Measurements from ENCODE around the gene ARIH2. TPM values are rescaled to one million over a fixed set of nuclear protein-coding genes. Genes with fewer than 3 reads are reported as not detected.

Gene ARIH2
- total and polyA plus RNA-seq, 2 of the 8 experiments (the other 6 are each of a cell fraction or from before 2014, with no cell fraction given) = 72.9 to 136 TPM

DNA sequence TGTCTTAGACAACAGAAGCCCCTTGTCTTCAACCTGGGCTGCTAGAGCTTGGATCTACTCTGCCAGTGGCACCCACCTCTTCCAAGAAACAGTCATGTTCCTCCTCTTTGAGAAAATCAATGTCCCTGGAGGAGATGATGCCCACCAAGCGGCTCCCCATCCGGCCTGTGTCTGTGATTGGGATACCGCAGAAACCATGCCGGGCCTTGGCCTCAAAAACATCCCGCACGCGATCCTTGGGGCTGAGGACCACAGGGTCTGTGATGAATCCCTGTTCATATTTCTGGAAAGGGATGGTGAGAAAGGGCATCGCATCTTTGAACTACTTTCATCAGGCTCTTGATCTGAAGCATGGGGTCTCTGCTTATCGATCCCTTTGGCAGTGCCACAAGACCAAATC, 109.0 kb downstream of the ARIH2 start:
- Histone ChIP-seq H2BK12ac (ENCODE audit: low read depth, low read length) (no peak overlapping the region), H2BK120ac (replicated peaks; ENCODE audit: low read depth, low read length) (no peak overlapping the region), H3K23me2 (ENCODE audit: low read depth, low read length) (peaks cover 10% of the 10 kb centered on the region), H3K56ac (replicated peaks; ENCODE audit: insufficient read length, low read depth, low read length) (no peak overlapping the region), H3K4ac (replicated peaks; ENCODE audit: insufficient read length, low read depth, low read length) (no peak overlapping the region), H4K5ac (ENCODE audit: insufficient read length, low read depth, low read length) (no peak overlapping the region), H2BK20ac (ENCODE audit: low read length) (no peak overlapping the region), H3K9ac (replicated peaks in 1 of 4; ENCODE audit: extremely low read depth in 1 of 4, low read depth in 3 of 4, low read length in 3 of 4) (no peak overlapping the region), H3K36me3 (ENCODE audit: control insufficient read depth in 2 of 4, insufficient read depth in 4 of 4, low read length in 3 of 4) (peaks cover 48 to 69% (median 60%) of the 10 kb centered on the region in 4 experiments), H3K9me3 (ENCODE audit: insufficient read depth in 2 of 2, low read depth in 1 of 2, low read length in 1 of 2) (no peaks in the 10 kb centered on the region), H3K14ac (ENCODE audit: insufficient read length) (no peak overlapping the region), H3K18ac (ENCODE audit: extremely low read depth, low read length) (no peak overlapping the region), H3K4me3 (ENCODE audit: extremely low read depth in 1 of 4, insufficient read depth in 2 of 4, low read depth in 3 of 4, low read length in 4 of 4) (peak overlapping the region in 1 of 4 experiments; percentile 76; a peak in 2 of 8 replicates), H4K8ac (ENCODE audit: extremely low read depth, insufficient read depth, low read length) (no peak overlapping the region), H3K4me1 (replicated peaks in 1 of 4; ENCODE audit: control insufficient read depth in 3 of 4, insufficient read depth in 4 of 4, low read length in 3 of 4) (peaks cover 0 to 14% (median 9%) of the 10 kb centered on the region in 4 experiments; a peak in 6 of 7 replicates), H3K27ac (ENCODE audit: low read depth, low read length) (no peak overlapping the region), H4K20me1 (replicated peaks in 1 of 2; ENCODE audit: control insufficient read depth in 1 of 2, insufficient read depth in 2 of 2, low read length in 2 of 2) (peaks cover 10 to 22% of the 10 kb centered on the region in 2 experiments), H2AK5ac (ENCODE audit: low read depth, low read length) (no peak overlapping the region), H2AFZ (ENCODE audit: low read length) (no peak overlapping the region), H3K79me2 (ENCODE audit: control insufficient read depth in 1 of 2, insufficient read depth in 2 of 2, low read length in 2 of 2) (peaks cover 4 to 22% of the 10 kb centered on the region in 2 experiments; a peak in 3 of 4 replicates), H2BK5ac (ENCODE audit: low read depth, low read length) (no peak overlapping the region), H3K79me1 (ENCODE audit: low read depth, low read length) (peaks cover 6% of the 10 kb centered on the region), H3K23ac (ENCODE audit: insufficient read length) (no peak overlapping the region), H3K4me2 (ENCODE audit: insufficient read depth in 1 of 2, low read depth in 2 of 2, low read length in 2 of 2) (peak overlapping the region in 1 of 2 experiments; percentile 88; a peak in 1 of 4 replicates), H3K27me3 (replicated peaks in 1 of 4; ENCODE audit: control insufficient read depth in 3 of 4, extremely low read depth in 1 of 4, insufficient read depth in 3 of 4, low read length in 3 of 4) (no peaks in the 10 kb centered on the region; a peak in 1 of 7 replicates), H4K91ac (replicated peaks; ENCODE audit: insufficient read length, low read length) (no peak overlapping the region), H2BK15ac (ENCODE audit: low read length) (no peak overlapping the region)
- peak in 1 of 2 experiments; percentile 49; a peak in 1 of 3 replicates for TF ChIP-seq POLR2A (IDR thresholded peaks at IDR 0.05; ENCODE audit: control extremely low read depth in 1 of 2, low read depth in 2 of 2, low read length in 2 of 2)
- TF ChIP-seq SUZ12 (IDR thresholded peaks at IDR 0.05; ENCODE audit: low read length) = no peak
- 95% methylated on average over 9 of the region's 9 CpGs; no CpG with 5 or more reads in 1 of the 2 experiments for WGBS, 2 experiments (ENCODE audit: extremely low coverage in 1 of 2, insufficient coverage in 1 of 2, insufficient read length in 1 of 2, insufficient replicate concordance in 2 of 2, low coverage in 1 of 2, low lambda C conversion rate in 2 of 2, missing lambda C conversion rate in 1 of 2)
- ChIA-PET POLR2A (ENCODE audit: partially characterized antibody) (interaction anchor here (1.4 to 33.9 kb wide), 6 partner anchors 13 to 78 kb away, joined by 4 to 1518 read pairs (median 36); partner anchors contain the start of genes DALRD3, P4HTM, QARS1 and QRICH1), CTCF (ENCODE audit: partially characterized antibody) (interaction anchor here (1.3 to 24.3 kb wide), 2 partner anchors 14 to 37 kb away, joined by 5 to 467 read pairs; partner anchors contain the start of gene P4HTM)
- DNase-seq (ENCODE audit: low read depth in 1 of 2, low spot score in 2 of 2) (no peak), FAIRE-seq (no peak)

Measured in H1 (cell line).